Left hindlimb (tissue), 1 donor: ENCODE data around the gene PLCB1.

ENCODE experiments used
- DNase-seq: peaks from one replicate; pipeline ENCODE4 v3.0.0-alpha.2; 2018

The PLCB1 gene

GRCh38 chr20:8756410-8756809 lies 624.3 kb downstream of the PLCB1 start:
- DNase-seq, result no peak

GRCh38 chr20:8757146-8757545 lies 625.1 kb downstream of the PLCB1 start:
- DNase-seq, result no peak

- DNase-seq, result peak; percentile 51
Measured at GRCh38 chr20:8764344-8764962, 632.4 kb downstream of the PLCB1 start.

GRCh38 chr20:8766868-8767390 lies 634.9 kb downstream of the PLCB1 start:
- DNase-seq, result no peak

- DNase-seq, result no peak
Measured at GRCh38 chr20:8774412-8774811, 642.3 kb downstream of the PLCB1 start.

GRCh38 chr20:8777911-8778310 lies 645.8 kb downstream of the PLCB1 start:
- no peak for DNase-seq

GRCh38 chr20:8778387-8778786 lies 646.3 kb downstream of the PLCB1 start:
- DNase-seq, result no peak

GRCh38 chr20:8780915-8781314 lies 648.8 kb downstream of the PLCB1 start:
- no peak for DNase-seq

GRCh38 chr20:8782804-8783203 lies 650.7 kb downstream of the PLCB1 start:
- no peak for DNase-seq

GRCh38 chr20:8783734-8784133 lies 651.7 kb downstream of the PLCB1 start:
- DNase-seq, result no peak

- DNase-seq, result no peak
Measured at GRCh38 chr20:8786383-8786782, 654.3 kb downstream of the PLCB1 start.

GRCh38 chr20:8787090-8787489 lies 655.0 kb downstream of the PLCB1 start:
- no peak for DNase-seq

- DNase-seq, result no peak
Measured at GRCh38 chr20:8788275-8788674, 656.2 kb downstream of the PLCB1 start.

GRCh38 chr20:8788831-8789230 lies 656.8 kb downstream of the PLCB1 start:
- no peak for DNase-seq

- no peak for DNase-seq
Measured at GRCh38 chr20:8790442-8791074, 658.5 kb downstream of the PLCB1 start.

GRCh38 chr20:8795404-8795803 lies 663.3 kb downstream of the PLCB1 start:
- no peak for DNase-seq

- no peak for DNase-seq
Measured at GRCh38 chr20:8796088-8796660, 664.1 kb downstream of the PLCB1 start.

- DNase-seq, result no peak
Measured at GRCh38 chr20:8798505-8798904, 666.4 kb downstream of the PLCB1 start.

GRCh38 chr20:8800089-8800488 lies 668.0 kb downstream of the PLCB1 start:
- DNase-seq, result no peak

GRCh38 chr20:8801686-8802085 lies 669.6 kb downstream of the PLCB1 start:
- no peak for DNase-seq

- no peak for DNase-seq
Measured at GRCh38 chr20:8803065-8803464, 671.0 kb downstream of the PLCB1 start.

- DNase-seq, result no peak
Measured at GRCh38 chr20:8803941-8804340, 671.9 kb downstream of the PLCB1 start.

GRCh38 chr20:8805737-8806442 lies 673.8 kb downstream of the PLCB1 start:
- DNase-seq, result no peak
